SKM-1 treated with dmso at 0.1 percent for 144 hours (cell line): ENCODE results near the gene CHD5.

Experiments used
- DNase-seq: peaks from one replicate; lab custom pipeline; 2025; ENCODE audit not compliant: unreplicated experiment; lab: John Stamatoyannopoulos, UW

Gene CHD5

DNA sequence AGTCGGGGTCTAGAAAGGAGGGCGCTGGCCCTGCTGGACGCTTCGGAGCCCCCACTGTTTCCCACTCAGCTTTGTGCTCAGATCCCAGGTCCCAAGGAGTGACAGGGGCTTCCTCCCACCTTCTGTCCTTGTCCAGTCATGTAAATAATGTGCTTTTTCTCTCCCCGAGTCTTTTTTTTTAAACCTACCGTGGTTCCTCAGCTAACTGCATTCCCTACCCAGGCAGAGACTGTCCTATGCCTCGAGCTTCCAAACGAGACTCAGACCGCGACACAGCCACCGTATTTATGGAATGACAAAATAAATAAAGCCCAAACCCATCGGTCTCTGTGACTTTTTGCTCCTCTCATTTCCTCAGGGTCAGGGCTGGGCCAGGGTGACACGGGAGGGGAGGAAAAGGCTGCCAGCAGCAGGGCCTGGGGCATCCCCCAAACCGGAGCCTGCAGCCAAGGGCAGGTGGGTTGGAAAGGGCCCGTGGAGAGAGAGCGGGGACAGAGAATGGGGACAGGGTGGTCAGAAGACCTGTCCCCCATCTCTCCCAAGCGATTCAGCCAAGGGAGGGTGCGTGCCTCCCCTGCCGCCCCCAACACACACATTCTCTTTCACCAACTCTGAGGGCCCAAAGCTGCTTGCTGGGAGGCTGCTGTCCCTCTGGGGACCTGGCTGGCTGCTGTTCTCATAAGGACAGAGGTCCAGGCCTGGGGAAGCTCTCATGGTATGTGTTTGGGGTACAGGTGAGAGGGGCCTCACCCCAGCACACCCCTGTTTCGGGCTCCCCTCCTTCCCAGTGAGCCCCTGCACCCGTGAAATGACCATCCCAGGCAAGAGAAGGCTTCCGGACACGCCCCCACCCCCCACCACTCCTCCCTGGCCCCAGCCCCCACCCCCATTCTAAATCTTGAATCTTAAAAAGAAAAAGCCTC, 79.0 kb downstream of the CHD5 start:
- no peak for DNase-seq

DNA sequence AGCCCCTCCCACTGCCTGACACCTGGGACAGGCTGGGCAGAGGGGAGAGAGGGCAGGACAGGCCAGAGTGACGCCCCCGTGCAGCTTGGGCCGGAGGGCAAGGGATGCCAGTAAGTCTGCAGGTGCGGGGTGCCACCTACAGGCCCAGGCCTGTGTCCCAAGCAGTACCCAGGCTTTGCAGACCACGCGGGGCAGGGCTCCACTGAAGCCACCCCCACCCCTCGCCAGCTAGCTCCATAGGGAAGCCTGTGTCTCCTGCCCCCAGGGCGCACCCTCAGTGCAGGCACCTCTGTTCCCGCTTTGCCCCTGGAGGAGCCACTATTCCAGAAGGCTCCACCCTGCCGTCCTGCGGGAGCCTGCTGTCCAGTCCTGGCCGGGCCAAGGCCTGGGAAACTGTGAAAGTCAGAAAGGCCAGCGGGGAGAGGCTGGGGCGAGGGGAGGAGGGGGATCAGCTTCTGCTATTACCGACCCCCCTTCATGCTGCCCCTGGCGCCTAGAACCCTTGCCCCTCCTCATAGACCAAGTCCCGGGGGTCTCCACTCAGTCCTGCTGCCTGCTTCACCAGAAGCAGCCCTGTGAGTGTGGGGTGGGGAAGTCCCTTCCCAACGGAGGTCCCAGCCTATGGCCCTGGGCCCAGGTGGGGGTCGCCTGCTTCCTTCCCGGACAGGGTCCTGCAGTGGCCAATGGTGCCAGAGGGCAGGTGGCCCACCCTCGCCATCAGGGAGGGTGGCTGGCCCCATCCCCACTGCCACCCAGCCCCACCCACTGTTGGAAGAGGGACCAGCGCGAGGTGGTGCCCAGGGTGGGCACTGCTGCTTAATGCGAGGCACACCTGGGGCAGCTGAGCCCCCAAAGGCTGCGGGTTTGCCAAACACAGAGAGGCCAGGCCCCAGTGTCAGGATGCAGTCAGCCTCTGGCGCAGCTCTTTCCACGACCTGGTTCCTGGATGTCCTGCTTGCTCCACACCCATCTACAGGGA, 80.0 kb downstream of the CHD5 start:
- no peak for DNase-seq

DNA sequence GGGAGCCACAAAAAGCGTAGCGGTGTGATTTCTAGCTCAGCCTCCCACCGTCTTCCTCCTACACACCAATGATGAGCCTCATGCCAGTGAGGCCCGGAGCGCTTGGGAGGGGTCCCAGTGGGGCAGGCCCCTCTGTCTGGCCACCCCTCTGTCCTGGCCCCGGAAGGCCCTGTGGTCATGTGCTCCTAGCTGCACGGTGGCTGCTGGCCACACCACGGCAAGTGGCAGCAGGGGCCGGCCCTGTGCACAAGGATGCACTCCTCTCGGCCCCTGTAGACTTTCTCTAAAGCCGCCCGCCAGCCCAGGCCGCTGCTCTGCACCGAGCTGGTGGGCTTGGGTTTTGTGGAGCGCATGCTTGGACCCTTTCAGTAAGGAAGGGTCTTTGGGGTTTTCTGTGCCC, 80.8 kb downstream of the CHD5 start:
- DNase-seq, result no peak

DNA sequence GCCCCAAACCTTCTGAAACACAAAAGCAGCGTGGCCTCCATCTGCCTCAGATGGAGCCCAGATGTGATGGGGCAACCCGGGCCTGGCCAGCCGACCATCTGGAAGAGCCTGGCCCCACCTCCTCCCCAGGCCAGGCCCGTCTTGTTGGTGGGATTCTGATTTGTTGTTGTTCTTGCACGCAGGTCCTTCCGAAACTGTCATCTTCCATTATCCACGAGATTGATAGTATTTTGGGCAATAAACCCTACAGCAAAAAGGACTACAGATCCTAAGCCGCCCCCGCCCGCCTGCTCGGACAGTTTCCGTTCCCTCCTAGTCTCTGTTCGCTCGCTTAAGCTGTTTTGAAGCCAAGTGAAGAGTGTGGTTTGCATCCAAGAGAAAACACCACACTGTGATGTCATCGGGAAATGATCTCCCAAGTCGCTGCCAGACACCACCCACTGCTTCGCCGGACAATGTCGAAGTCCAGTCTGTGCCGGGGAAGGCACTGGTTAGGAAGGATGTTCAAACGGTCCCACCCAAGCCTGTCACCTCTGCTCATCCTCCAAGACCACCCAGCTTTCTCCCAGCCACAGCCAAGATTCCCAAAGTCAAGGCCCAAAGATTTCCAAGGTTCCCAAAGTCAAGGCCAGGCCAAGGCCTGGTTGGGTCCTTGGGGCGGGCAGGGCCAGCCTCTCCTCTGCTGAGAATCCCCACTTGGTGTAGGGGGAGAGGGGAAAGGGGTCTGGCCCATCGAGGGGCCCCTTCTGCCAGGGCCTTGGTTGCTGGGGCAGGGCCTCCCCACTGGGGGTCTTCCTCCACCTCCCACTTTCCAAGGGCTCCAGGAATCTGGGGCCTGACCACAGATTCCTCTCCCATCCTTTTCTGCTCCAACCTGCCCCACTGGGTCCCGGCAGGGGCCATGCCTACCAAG, 81.6 kb downstream of the CHD5 start:
- no peak for DNase-seq

DNA sequence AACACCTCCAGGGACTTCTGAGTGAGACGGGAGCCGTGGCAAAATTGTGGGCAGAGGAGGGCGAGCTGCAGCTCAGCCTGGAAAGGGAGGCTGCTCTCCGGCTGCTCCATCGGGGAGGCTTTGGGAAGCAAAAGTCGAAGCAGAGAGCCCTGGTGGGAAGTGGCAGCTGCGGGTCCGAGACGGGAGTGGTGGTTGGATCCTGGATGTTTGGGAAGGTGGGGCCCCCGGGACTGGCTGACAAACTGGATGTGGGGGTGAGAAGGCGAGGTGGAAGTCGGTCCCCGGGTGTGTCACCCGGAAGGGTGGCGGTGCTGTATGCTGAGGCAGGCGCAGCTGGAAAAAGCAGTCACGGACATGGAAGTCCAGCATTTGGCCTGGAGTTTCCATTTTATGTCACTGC, 82.3 kb downstream of the CHD5 start:
- DNase-seq, result no peak

DNA sequence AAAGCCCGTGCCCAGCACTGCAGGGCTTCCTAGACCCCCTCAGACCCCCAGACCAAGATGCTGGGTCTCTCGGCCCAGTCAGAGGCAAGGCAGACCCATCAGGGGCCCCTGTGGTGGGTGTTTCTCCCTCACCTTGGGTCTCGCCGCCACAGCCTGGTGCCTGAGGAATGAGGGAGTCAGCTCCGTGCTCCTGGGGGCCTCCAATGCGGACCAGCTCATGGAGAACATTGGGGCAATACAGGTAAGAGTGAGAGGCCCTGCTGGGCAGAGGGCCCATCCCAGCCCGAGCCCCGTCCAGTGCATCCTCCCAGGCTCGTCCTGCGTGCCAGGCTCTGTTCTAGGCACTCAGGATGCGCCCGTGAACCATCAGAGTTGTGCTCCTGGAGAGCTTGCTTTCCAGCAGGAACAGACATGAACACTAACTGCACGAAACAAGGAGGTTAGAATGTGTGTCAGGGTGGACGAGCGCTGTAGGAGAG, 83.0 kb downstream of the CHD5 start:
- DNase-seq, result no peak

DNA sequence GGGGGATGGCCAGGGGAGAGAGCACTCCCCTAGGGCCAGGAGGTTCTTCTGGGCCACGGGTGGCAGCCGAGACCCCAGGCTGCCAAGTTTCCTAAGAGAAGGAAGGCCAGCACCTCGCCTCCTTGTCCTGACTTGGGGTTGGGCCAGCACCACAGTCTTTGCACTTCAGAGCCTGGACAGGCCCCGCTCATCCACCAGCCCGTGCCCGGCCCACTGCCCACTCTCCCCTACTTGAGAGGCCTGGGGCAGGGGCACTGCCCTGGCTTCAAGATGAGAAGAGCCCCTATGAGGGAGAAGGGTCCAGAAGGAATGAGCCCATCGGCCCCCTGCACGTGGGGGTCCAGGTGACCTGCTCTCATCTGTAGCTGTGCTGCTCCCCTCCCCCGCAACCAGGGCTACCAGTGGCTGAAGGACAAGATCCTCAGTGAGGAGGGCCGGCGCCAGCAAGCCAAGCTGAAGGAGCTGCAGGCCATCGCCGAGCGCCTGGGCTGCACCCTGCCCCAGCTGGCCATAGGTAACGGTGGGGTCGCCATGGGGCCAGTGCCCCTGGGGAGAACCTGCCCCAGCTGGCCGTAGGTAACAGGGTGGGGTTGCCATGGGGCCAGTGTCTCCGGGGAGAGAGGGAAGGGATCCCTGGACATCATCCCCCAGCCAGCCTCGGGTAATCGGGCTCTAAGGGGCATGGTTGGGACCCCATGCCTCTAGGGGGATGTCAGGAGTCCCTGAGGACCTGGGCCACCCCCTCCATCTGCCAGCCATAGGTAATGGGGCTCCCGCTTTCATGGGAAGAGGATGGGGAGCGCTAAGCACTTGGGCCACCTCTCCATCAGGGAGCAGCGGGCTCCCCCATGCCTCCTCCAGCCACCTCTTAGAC, 83.6 kb downstream of the CHD5 start:
- no peak for DNase-seq

DNA sequence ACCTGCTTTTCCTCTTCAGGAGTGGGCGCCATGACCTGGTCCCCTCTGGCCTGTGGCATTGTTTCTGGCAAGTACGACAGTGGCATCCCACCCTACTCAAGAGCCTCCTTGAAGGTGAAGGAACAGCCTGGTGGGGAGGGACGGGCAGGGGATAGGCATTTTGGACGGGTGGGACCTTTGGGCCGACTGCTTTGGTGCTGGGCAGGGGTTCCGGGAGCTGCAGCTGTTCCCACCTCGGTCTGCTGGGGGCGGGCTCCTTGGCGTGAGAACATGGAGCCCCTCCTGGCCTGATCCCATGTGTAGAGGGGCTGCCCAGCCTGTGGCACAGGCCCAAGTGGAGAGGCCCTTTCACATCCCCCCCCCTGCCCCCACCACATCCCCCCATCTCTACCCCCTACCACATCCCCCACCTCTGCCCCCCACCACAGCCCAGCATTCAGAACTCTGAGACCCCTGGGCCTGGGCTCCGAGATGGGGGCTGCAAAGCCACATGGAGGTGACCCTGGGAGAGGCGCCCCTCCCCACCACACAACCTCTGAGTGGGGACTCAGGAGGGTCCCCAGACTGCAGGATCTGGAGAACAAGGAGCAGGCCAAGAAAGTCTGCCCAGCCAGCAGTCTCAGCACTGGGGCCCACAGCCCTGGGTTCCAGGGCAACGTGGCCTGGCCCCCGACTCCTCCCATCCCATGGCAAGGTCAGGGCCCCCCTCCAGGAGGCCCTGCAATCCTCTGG, 84.4 kb downstream of the CHD5 start:
- DNase-seq, result no peak

DNA sequence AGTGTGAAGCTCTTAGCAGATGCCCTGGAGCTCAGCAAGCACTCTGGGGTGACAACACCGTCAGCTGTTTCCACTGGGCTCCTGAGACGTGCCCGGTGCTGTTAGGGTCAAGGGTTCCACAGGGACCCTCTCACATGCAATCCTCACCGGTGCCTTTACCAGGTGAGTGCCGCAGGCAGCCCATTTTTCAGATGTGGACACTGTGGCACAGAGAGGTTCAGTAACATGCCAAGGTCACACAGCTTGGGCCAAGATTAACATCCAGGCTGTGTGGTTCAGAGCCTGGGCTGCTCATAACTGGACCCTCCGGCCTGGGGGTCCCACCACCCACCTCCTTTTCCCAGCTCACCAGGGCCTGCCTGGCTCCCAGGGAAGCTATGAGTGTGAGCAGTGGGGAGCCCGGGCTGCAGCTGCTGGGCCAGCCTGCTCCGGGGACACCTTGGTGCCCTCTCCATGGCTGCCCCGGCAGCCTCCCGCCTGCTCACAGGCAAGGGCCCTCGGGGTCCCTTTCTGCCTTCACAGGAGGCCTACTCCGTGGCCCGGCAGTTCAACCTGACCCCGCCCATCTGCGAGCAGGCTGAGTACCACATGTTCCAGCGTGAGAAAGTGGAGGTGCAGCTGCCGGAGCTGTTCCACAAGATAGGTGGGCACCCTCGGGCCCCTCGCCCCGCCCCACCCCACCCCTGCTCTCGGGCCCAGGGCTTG, 85.2 kb downstream of the CHD5 start:
- DNase-seq, result no peak

DNA sequence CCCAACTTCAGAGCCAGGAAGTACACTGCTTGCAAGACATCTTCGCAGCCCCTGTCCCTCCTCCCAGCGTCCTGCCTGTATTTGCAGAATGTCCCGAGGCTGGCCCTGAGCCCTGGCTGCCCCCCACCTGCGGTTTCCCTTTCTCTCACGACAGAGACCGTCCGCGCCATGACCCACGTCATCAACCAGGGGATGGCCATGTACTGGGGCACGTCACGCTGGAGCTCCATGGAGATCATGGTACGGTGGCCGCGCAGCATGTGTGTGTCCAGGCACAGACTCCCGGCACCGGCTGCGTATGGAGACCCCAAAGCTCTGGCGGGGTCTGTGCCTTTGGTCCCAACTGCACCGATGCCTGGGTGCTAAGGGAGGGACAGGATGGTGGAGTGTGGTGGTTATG, 85.9 kb downstream of the CHD5 start:
- no peak for DNase-seq

DNA sequence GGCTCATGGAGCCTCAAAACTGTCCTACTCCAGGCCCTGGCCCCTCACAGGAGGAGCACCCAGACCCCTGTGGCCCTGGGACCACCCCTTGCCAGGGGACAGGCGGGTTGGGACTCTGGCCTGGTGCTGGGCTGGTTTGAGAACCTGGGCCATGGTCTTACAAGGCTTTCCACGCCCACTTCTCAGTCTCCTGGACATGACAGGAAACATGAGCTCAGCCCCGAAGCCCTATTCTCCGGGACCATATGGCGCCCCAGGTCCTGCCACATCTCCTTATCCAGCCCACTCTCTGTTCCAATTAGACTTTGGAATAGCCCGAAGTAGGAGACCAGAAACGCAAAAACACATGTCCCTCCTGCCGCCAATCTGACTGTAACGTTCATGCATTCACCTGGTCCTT, 86.5 kb downstream of the CHD5 start:
- no peak for DNase-seq

DNA sequence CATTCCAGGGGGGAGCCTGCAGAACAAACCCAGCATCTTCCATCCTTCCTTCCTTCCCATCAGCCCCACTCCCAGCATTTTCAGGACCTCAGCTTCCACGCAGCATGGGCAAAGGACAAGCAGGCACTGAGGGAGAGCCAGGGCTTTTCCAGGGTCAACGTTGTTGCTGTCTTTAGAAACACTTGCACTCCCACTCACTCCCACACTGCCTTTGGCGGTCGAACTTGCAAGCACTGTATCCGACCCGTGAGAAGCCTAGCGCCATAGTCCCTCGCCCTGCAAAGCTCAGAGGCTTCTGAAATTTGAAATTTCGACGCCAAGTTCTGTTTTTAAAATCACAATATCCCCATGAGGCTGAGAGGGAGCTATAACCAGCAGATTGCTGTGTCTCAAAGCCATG, 87.0 kb downstream of the CHD5 start:
- DNase-seq, result no peak

DNA sequence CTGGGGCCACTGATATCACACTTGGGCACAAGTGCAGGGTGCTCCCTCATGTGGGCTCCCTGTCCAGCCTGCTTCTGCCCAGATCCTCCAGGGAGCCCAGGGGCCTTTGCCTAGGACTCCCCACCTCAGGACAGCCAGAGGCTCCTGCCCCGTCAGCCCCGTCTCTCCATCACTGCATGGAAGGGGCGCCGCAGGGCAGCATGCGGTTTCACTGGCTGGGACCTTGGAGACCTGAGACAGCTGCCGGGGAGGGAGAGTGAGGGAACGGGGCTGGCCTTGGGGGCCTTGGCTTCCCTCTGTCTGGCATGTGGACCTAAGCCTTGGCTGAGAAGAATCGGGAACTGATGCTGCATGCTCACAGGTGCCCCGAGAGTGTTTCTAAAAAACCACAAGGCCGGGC, 87.9 kb downstream of the CHD5 start:
- DNase-seq, result no peak

DNA sequence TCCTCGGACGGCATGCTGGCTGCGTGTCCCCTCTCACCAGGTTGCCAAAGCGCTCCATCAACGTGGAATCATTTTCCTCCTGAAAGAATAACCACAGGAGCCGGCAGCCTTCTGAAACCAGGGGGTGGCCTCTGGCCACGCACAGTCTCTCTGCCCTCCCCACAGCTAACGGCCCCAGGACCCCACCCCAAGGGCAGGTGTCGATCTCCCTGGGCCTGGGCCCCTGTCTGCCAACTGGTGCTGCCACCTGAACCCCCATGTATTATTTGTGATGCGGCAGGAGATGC, 88.4 kb downstream of the CHD5 start:
- no peak for DNase-seq

DNA sequence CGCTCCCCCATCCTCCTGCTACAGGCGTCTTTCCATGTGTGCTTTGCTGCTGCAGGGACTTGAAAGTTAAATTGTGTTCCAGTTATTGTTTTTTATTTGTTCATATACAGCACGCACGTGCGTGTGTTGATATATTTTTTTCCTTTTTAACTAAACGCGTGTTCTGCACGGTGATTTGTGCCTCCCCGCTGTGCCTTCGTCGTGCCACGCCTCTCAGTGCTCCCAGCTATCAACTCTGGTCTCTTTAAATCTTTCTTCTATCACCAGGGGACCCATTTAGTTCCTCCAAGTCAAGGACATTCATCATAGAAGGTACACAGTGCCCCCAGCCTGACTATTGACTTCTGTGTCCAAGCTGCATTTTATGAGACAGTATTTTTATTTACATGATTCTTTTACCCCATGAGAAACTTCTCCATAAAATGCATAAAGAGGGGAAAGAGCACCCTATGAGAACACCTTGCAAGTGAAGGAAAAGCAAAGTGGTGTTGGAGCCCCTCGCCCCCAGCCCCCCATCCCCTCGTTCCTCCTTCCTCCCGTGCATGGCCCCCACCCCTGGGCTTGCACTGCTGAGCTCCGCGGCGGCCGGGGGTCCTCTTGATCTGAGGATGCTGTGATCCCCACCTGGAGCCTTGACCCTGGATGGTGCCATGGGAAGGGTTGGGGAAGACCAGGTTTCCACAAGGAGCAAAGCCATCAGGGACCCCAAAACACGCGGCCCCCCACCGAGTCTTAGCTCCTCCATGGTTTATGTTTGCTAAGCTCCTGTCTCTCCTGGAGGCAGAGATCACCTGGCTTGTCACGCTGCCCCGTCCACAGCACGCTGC, 88.9 kb downstream of the CHD5 start:
- no peak for DNase-seq

DNA sequence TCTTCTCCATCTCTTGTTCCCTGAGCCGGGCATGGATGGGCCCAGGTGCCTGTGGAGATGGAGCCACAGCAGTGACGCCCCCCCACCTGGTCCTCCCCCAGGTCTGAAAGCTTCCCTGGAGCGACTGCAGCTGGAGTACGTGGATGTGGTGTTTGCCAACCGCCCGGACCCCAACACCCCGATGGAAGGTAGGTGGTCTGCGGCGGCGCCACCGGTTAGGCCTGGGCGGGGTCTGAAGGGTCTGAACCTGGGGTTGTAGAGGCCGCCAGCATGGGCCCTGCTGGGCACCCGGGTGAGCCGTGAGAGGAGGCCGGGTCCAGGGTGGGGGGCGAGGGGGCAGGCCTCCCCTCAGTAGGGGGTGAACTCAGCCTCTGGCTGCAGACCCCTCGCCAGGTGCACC, 89.8 kb downstream of the CHD5 start:
- no peak for DNase-seq

DNA sequence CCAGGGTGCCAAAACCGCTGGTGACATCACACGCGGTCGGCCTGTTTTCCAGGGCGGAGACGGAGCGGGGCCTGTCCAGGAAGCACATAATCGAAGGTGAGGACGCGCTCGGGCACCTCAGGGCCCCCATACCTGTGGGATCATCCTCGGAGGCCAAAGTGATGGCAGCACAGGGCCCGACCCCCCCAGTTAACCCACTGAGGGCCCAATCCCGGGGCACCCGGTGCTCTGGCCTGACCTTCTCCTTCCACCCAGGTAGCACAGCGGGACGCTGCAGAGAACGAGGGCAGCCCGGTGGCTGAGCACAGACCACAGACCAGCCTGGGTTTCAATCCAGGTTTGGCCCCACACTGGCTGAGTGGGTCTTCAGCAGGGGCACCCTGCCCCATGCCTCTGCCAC, 91.2 kb downstream of the CHD5 start:
- DNase-seq, result no peak

DNA sequence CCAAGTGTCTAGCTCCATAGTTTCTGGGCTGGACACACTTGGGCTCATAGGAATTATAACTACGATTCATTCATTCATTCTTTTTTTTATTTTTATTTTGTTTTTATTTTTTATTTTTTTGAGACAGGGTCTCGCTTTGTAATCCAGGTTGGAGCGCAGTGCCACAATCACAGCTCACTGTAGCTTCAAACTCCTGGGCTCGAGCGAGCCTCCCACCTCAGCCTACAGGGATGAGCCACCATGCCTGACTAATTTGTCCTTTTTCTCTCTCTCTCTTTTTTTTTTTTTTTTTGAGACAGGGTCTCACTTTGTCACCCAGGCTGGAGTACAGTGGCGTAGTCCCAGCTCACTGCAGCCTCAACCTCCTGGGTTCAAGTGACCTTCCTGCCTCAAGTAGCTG, 92.2 kb downstream of the CHD5 start:
- no peak for DNase-seq
